ENCODE measurements around the gene SRGAP3.
"Not testable (repeated sequence)": the region's sequence is repeated elsewhere in the genome, so short reads cannot be mapped to it uniquely, and the experiment has no call there.

Gene SRGAP3

GRCh38 chr3:9100513-9100894 is 148.9 kb downstream of the SRGAP3 start:
- peaks cover 18% of the 10 kb centered on the region for H3K4me1 Mint-ChIP-seq (ENCODE audit: low read depth)
- H3K9me3 Mint-ChIP-seq, result no peaks in the 10 kb centered on the region
- intact Hi-C loops (cut with micrococcal nuclease), result no loop called here
- no peaks in the 10 kb centered on the region for H3K27me3 Mint-ChIP-seq
- no peaks in the 10 kb centered on the region for H3K36me3 Mint-ChIP-seq (ENCODE audit: low read depth)
- no peak overlapping the region for H3K4me3 Mint-ChIP-seq
- H3K27ac Mint-ChIP-seq, result peak overlapping the region; percentile 56

GRCh38 chr3:9099702-9100512 is 149.5 kb downstream of the SRGAP3 start:
- Mint-ChIP-seq H3K4me1 (ENCODE audit: low read depth) (peaks cover 18% of the 10 kb centered on the region), H3K27me3 (no peaks in the 10 kb centered on the region), H3K27ac (peak overlapping the region; percentile 56), H3K9me3 (no peaks in the 10 kb centered on the region), H3K36me3 (ENCODE audit: low read depth) (no peaks in the 10 kb centered on the region), H3K4me3 (no peak overlapping the region)
- intact Hi-C loops (cut with micrococcal nuclease), result no loop called here

GRCh38 chr3:9098716-9099675 is 150.4 kb downstream of the SRGAP3 start:
- Mint-ChIP-seq H3K9me3 (no peaks in the 10 kb centered on the region), H3K27ac (no peak overlapping the region), H3K4me3 (no peak overlapping the region), H3K4me1 (ENCODE audit: low read depth) (peaks cover 18% of the 10 kb centered on the region), H3K36me3 (ENCODE audit: low read depth) (no peaks in the 10 kb centered on the region), H3K27me3 (no peaks in the 10 kb centered on the region)
- intact Hi-C loops (cut with micrococcal nuclease), result no loop called here

DNA sequence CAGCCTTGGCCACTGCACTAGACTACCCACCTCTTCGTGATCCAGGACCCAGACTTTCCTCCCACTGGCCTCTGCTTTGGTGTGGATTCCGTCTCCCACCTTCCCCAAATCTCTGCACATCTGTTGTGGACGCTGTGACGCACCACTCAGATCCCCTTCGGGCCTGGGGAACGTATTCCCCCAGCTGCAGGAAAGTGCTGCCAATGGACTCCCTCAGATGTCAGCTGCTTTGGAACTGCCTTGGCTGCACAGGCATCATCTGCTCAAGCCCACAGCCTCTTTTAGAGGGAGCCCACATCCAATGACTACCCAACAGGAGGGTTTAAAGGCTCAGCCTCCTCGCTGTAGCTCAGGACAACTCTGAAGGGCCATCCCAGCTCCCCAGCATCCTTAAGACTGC is 152.0 kb downstream of the SRGAP3 start:
- Mint-ChIP-seq H3K9me3 (no peaks in the 10 kb centered on the region), H3K4me1 (ENCODE audit: low read depth) (peaks cover 18% of the 10 kb centered on the region), H3K36me3 (ENCODE audit: low read depth) (no peaks in the 10 kb centered on the region), H3K27ac (no peak overlapping the region), H3K4me3 (no peak overlapping the region), H3K27me3 (no peaks in the 10 kb centered on the region)
- intact Hi-C loops (cut with micrococcal nuclease), result no loop called here

DNA sequence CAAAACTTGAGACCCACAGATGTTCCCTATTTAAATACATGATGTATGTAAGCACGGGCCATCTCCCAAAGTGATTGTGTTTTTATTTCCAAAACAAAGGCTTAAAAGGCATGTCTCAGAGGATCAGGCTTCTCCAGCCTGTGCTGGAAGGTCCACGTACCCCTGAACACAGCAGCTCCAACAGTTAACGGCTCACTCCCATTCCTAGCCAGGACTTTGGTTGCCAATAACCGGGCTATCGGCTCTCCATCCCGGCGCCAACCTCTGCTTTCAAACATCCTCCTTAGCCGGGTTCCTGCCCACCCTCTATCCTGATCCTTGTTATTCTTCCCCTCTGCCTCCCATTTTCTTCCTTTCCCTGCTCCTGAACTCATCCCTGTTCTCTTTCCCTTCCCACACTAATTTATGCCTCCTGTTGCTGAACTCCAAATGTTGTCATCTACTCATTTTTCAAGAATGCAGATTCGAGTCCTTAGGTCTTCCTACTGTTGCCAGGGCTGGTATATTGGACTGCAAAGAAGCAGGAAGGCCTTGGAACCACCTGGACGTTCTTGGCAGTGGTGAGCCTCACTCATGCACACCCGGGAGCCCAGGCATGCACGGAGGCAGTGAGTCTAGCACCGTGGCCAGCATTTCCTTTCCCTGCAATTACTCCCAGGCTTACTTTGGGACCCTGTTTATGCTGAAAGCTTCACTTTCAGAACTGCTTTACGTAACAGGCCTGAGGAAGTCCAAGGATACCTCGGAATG is 157.8 kb downstream of the SRGAP3 start:
- Mint-ChIP-seq H3K36me3 (ENCODE audit: low read depth) (no peaks in the 10 kb centered on the region), H3K9me3 (no peaks in the 10 kb centered on the region), H3K27me3 (no peaks in the 10 kb centered on the region), H3K4me3 (no peak overlapping the region), H3K4me1 (ENCODE audit: low read depth) (peaks cover 19% of the 10 kb centered on the region), H3K27ac (no peak overlapping the region)
- intact Hi-C loops (cut with micrococcal nuclease), result no loop called here

DNA sequence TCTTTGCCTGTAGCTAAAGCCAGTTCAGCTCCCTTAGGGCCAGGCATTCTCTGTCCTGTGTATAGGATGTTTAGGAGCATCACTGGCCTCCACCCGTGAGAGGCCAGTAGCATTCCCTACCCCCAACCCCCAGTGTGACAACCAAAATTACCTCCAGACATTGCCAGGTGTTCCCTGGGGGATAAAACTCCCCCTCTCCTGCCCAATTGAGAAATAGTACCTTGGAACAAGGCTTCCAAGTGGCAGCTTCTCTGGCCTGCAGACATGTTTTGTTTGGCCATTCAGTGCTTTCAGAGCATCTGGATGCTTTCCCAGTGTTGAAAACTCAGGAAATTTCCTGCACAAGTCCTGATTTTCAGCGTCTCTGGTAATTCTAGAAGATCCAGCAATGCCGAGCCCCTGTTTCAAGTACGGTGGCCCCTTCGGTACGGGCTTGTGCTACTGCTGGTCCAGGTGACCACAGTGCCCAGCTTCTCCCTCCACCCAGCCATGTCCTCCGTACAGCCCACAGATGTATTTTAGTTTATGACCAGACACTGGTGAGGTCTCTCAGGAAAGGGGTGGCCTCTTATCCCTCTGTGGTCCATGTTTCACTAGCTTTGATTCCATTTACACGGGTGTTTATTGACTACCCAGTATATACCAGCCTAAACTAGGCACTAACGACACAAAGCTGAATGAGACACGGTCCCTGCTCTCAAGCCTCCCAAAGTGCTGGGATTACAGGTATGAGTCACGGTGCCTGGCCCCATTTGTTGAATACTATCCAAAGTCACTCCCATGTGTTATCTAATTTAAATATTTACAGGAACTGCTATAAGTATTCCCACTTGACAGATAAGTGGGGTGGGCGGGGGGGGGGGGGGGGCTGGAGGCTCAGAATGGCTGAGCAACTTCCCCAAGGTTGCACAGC is 160.7 kb downstream of the SRGAP3 start:
- Mint-ChIP-seq H3K36me3 (ENCODE audit: low read depth) (no peaks in the 10 kb centered on the region), H3K9me3 (no peaks in the 10 kb centered on the region), H3K27me3 (no peaks in the 10 kb centered on the region), H3K27ac (peak overlapping the region; percentile 58), H3K4me1 (ENCODE audit: low read depth) (peaks cover 19% of the 10 kb centered on the region), H3K4me3 (no peak overlapping the region)
- intact Hi-C loops (cut with micrococcal nuclease), result no loop called here

DNA sequence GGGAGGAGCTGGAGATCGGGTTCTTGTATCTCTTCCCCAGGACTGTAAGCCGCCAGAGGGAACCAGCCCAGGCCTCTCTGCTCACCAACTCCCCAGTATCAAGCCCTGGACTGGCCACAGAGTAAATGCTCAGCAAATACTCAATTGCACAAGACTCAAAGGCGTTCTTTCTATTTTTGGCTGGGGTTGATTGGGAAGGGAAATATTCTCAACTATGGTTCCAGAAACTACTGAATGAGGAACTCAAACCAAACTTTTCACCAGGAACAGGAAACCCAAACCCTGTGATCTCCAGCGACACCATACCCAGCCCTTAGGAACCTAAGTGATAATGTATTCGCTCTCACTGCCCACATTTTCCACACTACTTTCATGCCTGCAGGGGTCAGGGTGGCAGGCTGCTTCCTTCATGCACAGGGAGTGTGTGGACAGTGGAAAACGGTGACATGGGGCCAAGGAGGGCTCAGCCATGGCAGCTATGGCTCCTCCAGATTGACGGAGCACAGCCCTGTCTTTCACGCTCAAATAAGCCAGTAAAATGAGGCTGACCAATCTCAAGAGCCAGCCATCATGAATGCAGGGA is 161.5 kb downstream of the SRGAP3 start:
- intact Hi-C loops (cut with micrococcal nuclease), result no loop called here

GRCh38 chr3:9085428-9085827 is 164.0 kb downstream of the SRGAP3 start:
- intact Hi-C loops (cut with micrococcal nuclease); H3K27me3 Mint-ChIP-seq; H3K4me3 Mint-ChIP-seq; H3K9me3 Mint-ChIP-seq; H3K27ac Mint-ChIP-seq; H3K36me3 Mint-ChIP-seq (ENCODE audit: low read depth): not testable (repeated sequence)
- H3K4me1 Mint-ChIP-seq (ENCODE audit: low read depth), result peaks cover 34% of the 10 kb centered on the region

More for the DNA sequence above, 161.5 kb downstream of the SRGAP3 start:
- Mint-ChIP-seq H3K36me3 (ENCODE audit: low read depth) (no peaks in the 10 kb centered on the region), H3K9me3 (no peaks in the 10 kb centered on the region), H3K4me3 (no peak overlapping the region), H3K4me1 (ENCODE audit: low read depth) (peaks cover 19% of the 10 kb centered on the region), H3K27ac (peak overlapping the region; percentile 58), H3K27me3 (no peaks in the 10 kb centered on the region)

DNA sequence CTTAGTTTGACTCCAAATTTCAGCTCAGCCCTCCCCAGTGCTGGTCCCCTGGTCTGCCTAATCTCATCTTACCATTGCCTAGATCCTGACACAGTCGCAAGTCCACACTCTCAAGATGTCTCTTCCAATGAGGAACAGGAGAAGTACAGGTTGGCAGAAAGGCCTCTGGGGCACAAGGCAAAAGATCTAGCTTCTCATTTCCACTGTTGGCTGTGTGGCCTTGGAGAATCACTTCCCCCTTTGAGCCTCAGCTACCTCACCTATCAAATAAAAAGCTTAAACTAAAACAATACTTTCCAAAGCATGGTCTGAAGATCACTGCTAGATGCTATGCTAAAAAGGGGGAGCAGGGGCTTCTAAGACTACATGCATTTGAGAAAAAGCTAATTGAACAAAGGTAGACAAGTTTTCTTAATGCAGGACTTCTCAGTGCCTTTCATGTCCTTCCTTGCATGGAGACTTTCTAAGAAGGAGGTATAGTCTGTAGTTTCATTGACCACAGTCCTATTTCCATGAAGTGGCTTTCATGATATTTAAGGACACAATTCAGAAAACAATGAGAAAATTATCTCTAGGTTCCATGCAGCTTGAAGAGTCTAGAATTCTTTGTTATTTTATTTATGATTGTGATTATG is 168.1 kb downstream of the SRGAP3 start:
- H3K36me3 Mint-ChIP-seq (ENCODE audit: low read depth), result no peaks in the 10 kb centered on the region
- no peaks in the 10 kb centered on the region for H3K27me3 Mint-ChIP-seq
- no peaks in the 10 kb centered on the region for H3K9me3 Mint-ChIP-seq
- H3K4me3 Mint-ChIP-seq, result no peak overlapping the region
- intact Hi-C loops (cut with micrococcal nuclease), result no loop called here
- no peak overlapping the region for H3K27ac Mint-ChIP-seq
- peaks cover 21% of the 10 kb centered on the region for H3K4me1 Mint-ChIP-seq (ENCODE audit: low read depth)

DNA sequence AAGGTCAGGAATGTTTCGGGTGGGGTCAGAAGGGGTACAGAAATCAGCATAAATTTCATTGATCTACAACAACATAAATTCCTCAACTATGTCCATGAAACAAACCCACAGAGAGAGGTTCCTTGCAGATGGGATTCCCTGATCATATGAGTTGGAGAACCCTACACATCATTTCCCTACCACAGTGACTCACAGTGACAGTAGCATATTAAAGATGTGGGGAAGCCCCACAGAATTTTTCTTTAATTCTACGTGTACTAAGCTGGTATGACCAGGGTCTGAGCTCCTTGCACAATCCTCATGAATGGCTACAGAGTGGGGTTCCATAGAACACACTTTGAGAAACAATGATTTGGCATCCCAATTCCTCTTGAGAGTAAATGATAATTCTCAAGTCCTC is 169.3 kb downstream of the SRGAP3 start:
- no peaks in the 10 kb centered on the region for H3K9me3 Mint-ChIP-seq
- no peak overlapping the region for H3K4me3 Mint-ChIP-seq
- H3K4me1 Mint-ChIP-seq (ENCODE audit: low read depth), result peaks cover 21% of the 10 kb centered on the region
- H3K36me3 Mint-ChIP-seq (ENCODE audit: low read depth), result no peaks in the 10 kb centered on the region
- intact Hi-C loops (cut with micrococcal nuclease), result no loop called here
- no peaks in the 10 kb centered on the region for H3K27me3 Mint-ChIP-seq
- H3K27ac Mint-ChIP-seq, result no peak overlapping the region

DNA sequence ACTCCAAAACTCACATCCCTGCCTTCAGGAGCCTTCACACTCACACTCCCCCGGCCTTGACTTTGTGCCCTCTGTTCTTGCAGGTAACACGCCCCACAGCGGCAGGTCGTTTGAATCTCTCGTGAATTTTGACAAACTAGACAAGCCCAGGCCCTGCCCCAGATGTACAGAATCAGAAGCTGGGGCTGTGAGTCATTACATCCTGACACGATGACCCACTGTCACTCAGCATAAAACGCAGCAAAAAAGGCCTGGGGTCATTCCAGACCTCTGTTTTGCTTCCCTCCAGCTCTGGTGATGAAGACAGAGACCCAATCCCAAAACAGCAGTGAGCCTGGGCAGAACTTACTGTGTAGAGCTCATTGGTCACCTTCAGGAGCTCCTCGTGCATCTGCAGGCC is 169.8 kb downstream of the SRGAP3 start:
- Mint-ChIP-seq H3K36me3 (ENCODE audit: low read depth) (no peaks in the 10 kb centered on the region), H3K9me3 (no peaks in the 10 kb centered on the region), H3K27me3 (no peaks in the 10 kb centered on the region), H3K27ac (no peak overlapping the region), H3K4me3 (no peak overlapping the region), H3K4me1 (ENCODE audit: low read depth) (peaks cover 21% of the 10 kb centered on the region)
- intact Hi-C loops (cut with micrococcal nuclease), result no loop called here

GRCh38 chr3:9078561-9079240 is 170.7 kb downstream of the SRGAP3 start:
- intact Hi-C loops (cut with micrococcal nuclease), result no loop called here
- peaks cover 21% of the 10 kb centered on the region for H3K4me1 Mint-ChIP-seq (ENCODE audit: low read depth)
- no peak overlapping the region for H3K4me3 Mint-ChIP-seq
- no peak overlapping the region for H3K27ac Mint-ChIP-seq
- H3K27me3 Mint-ChIP-seq, result no peaks in the 10 kb centered on the region
- no peaks in the 10 kb centered on the region for H3K9me3 Mint-ChIP-seq
- no peaks in the 10 kb centered on the region for H3K36me3 Mint-ChIP-seq (ENCODE audit: low read depth)
